Bronchial epithelial cell (primary cell): ENCODE measurements around the gene RAG1. TPM values are rescaled to one million over a fixed set of nuclear protein-coding genes. Genes with fewer than 3 reads are reported as not detected.
A peak's percentile ranks its signal among the peaks of the same experiment; 100 is the strongest.

Experiments used
- DNase-seq: peaks from one replicate; pipeline ENCODE4 v3.0.0-alpha.2; 2010; ENCODE audit warnings: low read depth
- FAIRE-seq: peaks from 2 replicates; lab custom pipeline; 2011; peaks lifted over from hg19 to GRCh38; lab: Jason Lieb, UNC
- H3K27me3 ChIP-seq: 2 replicates; pipeline ENCODE4 v1.5.1; 2011; ENCODE audit warnings: low read length; ENCODE audit not compliant: control insufficient read depth, insufficient read depth
- H3K36me3 ChIP-seq: 2 replicates; pipeline ENCODE4 v1.5.1; 2011; ENCODE audit warnings: low read length; ENCODE audit not compliant: control insufficient read depth, insufficient read depth
- H3K4me3 ChIP-seq: 2 replicates; pipeline ENCODE4 v1.5.1; 2011; ENCODE audit warnings: mild to moderate bottlenecking, low read depth, low read length, control low read depth
- total RNA-seq: library from RNA; depleted of rRNA; stranded (reverse); fragments of >200 nt; gene quantifications from 2 replicates; pipeline ENCODE4 v1.2.1, GENCODE V29; 2014
- TF ChIP-seq, protein P1 (sequence below): IDR thresholded peaks from 2 replicates; pipeline ENCODE4 v1.5.1; 2011; ENCODE audit warnings: mild to moderate bottlenecking, moderate library complexity, low read length, control low read depth, inconsistent platforms; ENCODE audit not compliant: insufficient read depth, severe bottlenecking

RAG1 gene
- total RNA-seq, 1 donor from 2014 or later, result 1.3 TPM

DNA sequence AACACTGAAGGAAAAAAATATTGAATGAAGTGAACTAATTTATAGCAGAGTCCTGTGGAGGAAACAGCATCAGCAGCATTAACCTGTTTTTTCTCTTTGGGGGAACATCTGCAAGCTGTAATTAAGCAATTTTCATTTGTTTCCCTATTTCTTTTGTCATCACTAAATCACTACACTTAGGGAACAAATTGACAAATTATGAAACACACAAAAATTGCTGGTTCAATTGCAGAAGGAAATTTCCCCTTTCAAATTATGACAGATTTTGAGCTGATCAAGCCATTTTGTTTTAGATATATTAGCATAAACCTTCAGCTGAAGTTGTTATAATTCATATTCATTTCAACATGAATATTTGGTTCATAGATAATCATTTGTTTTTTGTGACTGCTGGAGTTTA, 52.4 kb downstream of the RAG1 start:
- DNase-seq, result no peak
- H3K27me3 ChIP-seq, result no peaks in the 10 kb centered on the region
- H3K36me3 ChIP-seq, result no peaks in the 10 kb centered on the region
- TF ChIP-seq, protein P1, sequence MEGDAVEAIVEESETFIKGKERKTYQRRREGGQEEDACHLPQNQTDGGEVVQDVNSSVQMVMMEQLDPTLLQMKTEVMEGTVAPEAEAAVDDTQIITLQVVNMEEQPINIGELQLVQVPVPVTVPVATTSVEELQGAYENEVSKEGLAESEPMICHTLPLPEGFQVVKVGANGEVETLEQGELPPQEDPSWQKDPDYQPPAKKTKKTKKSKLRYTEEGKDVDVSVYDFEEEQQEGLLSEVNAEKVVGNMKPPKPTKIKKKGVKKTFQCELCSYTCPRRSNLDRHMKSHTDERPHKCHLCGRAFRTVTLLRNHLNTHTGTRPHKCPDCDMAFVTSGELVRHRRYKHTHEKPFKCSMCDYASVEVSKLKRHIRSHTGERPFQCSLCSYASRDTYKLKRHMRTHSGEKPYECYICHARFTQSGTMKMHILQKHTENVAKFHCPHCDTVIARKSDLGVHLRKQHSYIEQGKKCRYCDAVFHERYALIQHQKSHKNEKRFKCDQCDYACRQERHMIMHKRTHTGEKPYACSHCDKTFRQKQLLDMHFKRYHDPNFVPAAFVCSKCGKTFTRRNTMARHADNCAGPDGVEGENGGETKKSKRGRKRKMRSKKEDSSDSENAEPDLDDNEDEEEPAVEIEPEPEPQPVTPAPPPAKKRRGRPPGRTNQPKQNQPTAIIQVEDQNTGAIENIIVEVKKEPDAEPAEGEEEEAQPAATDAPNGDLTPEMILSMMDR, result no peak
- no peak for FAIRE-seq
- no peak overlapping the region for H3K4me3 ChIP-seq

DNA sequence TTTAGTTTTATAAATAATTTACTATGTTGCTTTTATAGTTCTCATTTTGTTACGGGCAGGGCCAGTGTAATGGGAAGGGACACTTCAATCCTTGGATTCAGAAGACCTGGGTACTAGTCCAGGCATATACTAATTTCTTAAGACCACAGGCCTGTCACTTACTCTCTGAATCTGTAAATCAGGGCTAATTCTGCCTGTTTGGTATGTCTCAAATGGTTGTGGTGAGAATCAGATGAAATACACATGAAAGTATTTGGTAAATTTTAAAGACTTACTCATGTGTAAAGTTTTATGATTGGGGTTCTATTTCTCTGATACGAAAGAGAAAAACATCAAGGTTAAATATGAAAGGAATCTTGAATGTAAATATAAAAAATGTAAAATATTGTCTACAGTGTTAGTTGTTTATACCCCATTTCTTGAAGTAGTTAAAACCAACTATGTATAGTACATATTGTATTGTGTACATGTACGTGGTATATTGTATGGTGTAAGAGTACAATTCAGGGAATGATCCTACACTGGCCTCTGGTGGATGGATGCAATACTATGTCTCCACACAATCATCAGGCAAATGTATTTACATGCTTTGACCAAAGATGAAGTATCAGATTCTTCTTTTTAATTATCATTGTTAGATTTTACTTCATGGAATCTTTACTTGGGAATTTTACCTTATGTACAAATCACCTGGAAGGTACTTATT, 54.8 kb downstream of the RAG1 start:
- TF ChIP-seq, protein P1, result peak; percentile 25
- no peaks in the 10 kb centered on the region for H3K27me3 ChIP-seq
- FAIRE-seq (no peak), DNase-seq (peak; percentile 49)
- H3K36me3 ChIP-seq, result no peaks in the 10 kb centered on the region
- H3K4me3 ChIP-seq, result no peak overlapping the region

DNA sequence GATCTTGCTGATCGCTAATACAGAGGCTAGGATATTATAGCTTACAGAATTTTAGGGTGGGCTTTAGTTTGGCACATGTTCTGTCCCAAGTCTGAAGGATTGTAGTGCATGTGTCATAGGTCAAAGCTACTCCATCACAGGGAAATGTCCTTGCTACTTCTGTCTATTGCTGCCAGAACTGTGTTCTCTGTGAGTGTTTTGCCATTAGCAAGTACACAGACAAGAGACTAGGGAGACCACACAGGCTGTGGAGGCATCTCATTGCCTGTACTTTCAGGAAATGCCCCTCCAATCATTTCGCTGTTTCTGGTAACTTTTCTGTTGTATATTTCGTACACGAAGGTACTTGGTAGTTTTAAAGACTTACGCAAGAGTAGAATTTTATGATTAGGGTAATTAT, 55.7 kb downstream of the RAG1 start:
- no peak overlapping the region for H3K4me3 ChIP-seq
- H3K27me3 ChIP-seq, result no peaks in the 10 kb centered on the region
- DNase-seq, result no peak
- no peak for FAIRE-seq
- TF ChIP-seq, protein P1, result no peak
- H3K36me3 ChIP-seq, result no peaks in the 10 kb centered on the region

DNA sequence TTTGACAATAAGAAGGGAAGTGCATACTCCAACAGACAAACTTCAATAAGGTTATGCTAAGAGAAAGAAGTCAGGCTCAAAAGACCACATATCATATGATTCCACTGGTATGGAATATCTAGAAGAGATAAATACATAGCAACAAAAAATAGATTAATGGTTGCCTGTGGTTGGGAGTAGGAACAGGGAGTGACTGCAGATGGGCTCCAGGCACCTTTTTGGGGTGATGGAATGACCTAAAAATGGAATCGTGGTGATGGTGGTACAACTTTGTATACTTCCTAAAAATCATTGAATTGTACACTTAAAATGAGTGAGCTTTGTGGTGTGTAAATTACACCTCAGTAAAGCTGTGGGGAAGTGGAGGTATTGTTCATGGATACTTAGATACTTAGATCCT, 59.2 kb downstream of the RAG1 start:
- TF ChIP-seq, protein P1, result no peak
- DNase-seq, result no peak
- Histone ChIP-seq H3K36me3 (no peaks in the 10 kb centered on the region), H3K4me3 (no peak overlapping the region), H3K27me3 (no peaks in the 10 kb centered on the region)
- no peak for FAIRE-seq

DNA sequence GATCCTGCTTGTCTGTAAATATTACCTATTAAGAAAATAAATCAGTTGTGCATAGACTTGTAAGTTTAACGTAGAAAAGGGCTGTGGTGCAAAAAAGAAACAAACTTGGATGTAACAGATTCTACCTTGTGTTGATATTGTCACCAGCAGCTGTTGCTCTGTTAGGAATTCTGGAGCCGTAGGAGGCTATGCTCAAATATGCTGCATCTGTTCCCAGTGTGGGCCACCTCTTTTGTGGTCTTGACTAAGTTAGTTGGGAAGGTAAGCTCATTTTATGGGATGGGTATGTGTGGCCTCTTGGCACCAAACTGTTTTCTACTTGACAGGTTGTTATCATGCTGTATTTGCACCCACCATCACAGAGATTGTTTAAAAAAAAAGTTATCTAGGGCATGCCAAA, 59.7 kb downstream of the RAG1 start:
- H3K36me3 ChIP-seq, result no peaks in the 10 kb centered on the region
- TF ChIP-seq, protein P1, result no peak
- no peak for FAIRE-seq
- DNase-seq, result no peak
- no peaks in the 10 kb centered on the region for H3K27me3 ChIP-seq
- no peak overlapping the region for H3K4me3 ChIP-seq

DNA sequence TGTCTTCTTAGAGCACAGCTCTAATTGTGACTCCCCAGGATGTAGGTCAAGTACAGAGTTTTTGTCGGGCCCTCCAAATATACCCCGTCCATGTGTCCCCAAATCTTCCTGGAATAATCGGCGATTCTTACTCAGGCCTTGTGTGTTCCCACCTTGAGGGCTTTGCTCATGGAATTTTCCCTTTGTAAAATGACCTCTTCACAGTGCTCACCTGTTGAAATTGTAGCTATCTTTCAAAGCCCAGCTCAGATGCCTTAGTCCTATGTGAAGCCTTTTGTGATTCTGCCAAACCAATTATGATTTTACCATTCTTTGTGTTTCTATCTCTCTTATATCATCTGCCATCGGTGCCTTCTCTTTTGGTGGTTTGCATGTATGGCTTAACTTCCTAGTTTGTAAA, 60.3 kb downstream of the RAG1 start:
- TF ChIP-seq, protein P1, result no peak
- FAIRE-seq (no peak), DNase-seq (no peak)
- no peaks in the 10 kb centered on the region for H3K36me3 ChIP-seq
- H3K27me3 ChIP-seq, result no peaks in the 10 kb centered on the region
- no peak overlapping the region for H3K4me3 ChIP-seq
